UCSD-AML1 (cell line): ENCODE results near the gene NDUFB3.
A peak's percentile ranks its signal among the peaks of the same experiment; 100 is the strongest.

Experiments used
- DNase-seq: peaks from one replicate; lab custom pipeline; 2025; ENCODE audit not compliant: unreplicated experiment; lab: John Stamatoyannopoulos, UW

Gene NDUFB3

GRCh38 chr2:201128033-201128432 is 56.2 kb downstream of the NDUFB3 start:
- DNase-seq: no peak

- DNase-seq: peak; percentile 23
These were observed 57.2 kb downstream of the NDUFB3 start for GRCh38 chr2:201128933-201129505.

- DNase-seq: peak; percentile 47
These were observed 58.9 kb downstream of the NDUFB3 start for GRCh38 chr2:201130524-201131186.

GRCh38 chr2:201132518-201132917 is 60.7 kb downstream of the NDUFB3 start:
- DNase-seq: no peak
